NCI-H1417 (cell line): ENCODE results near the gene ACSF3.

ENCODE experiments used
- DNase-seq, 3 experiments: peaks; one replicate each; lab custom pipeline; 2025; lab: John Stamatoyannopoulos, UW

The ACSF3 gene

GRCh38 chr16:89201439-89202377, 108.1 kb downstream of the ACSF3 start:
- DNase-seq: peak; percentile 73 to 80 (median 79)

- peak in 2 of 3 experiments; percentile 36 to 50 for DNase-seq
Observed at GRCh38 chr16:89202422-89203215, 109.0 kb downstream of the ACSF3 start.
